ENCODE data around the gene DLK1. TPM values are rescaled to one million over a fixed set of nuclear protein-coding genes. Genes with fewer than 3 reads are reported as not detected.

The DLK1 gene
- polyA plus RNA-seq, 1 of the 3 experiments (the other 2 are of a cell fraction): 1.7 TPM

DNA sequence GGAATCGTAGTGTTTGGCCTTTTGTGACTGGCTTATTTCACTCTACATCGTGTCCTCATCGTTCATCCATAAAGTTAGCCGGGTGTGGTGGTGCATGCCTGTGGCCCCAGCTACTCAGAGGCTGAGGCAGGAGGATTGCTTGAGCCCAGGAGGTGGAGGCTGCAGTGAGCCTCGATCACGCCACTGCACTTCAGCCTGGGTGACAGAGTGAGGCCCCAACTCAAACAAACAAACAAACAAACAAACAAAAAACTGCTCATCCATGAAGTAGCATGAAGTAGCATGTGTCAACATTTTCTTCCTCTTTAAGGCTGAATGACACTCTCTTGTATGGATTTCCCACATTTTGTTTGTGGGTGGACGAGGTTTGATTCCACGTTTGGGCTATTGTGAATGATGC lies 55.3 kb downstream of the DLK1 start:
- POLR2A ChIA-PET: interaction anchor here (1.0 to 4.5 kb wide), 14 partner anchors 8 to 443 kb away, joined by 4 to 77 read pairs (median 6); partner anchors contain the start of gene RTL1
- TF ChIP-seq RAD21 (IDR thresholded peaks at IDR 0.05; ENCODE audit: low read length) (no peak), NRF1 (IDR thresholded peaks at IDR 0.05; ENCODE audit: low read depth, low read length) (no peak), TEAD4 (IDR thresholded peaks at IDR 0.05; ENCODE audit: borderline replicate concordance, insufficient read depth) (no peak), JUND (IDR thresholded peaks at IDR 0.05) (no peak), RFX5 (IDR thresholded peaks at IDR 0.05; ENCODE audit: low read length) (no peak), POLR2AphosphoS5 (IDR thresholded peaks at IDR 0.05; ENCODE audit: low read depth, low read length) (no peak), FOXM1 (IDR thresholded peaks at IDR 0.05; ENCODE audit: low read depth) (no peak), RXRA (IDR thresholded peaks at IDR 0.05; ENCODE audit: borderline replicate concordance, low read depth) (no peak), MXI1 (IDR thresholded peaks at IDR 0.05; ENCODE audit: low read depth, low read length) (no peak), EP300 (IDR thresholded peaks at IDR 0.05; ENCODE audit: borderline replicate concordance in 1 of 2, low read depth in 1 of 2, low read length in 1 of 2) (no peak), FOSL2 (IDR thresholded peaks at IDR 0.05; ENCODE audit: borderline replicate concordance, low read depth) (no peak), GABPA (IDR thresholded peaks at IDR 0.05; ENCODE audit: low read depth) (no peak), SIN3A (IDR thresholded peaks at IDR 0.05; ENCODE audit: borderline replicate concordance, low read depth, low read length) (no peak), GATA2 (CRISPR knock-in tag; IDR thresholded peaks at IDR 0.05) (no peak)
- TF ChIP-seq, protein P1, sequence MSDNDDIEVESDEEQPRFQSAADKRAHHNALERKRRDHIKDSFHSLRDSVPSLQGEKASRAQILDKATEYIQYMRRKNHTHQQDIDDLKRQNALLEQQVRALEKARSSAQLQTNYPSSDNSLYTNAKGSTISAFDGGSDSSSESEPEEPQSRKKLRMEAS (IDR thresholded peaks at IDR 0.05; ENCODE audit: low read depth): no peak
- TF ChIP-seq, protein P2, sequence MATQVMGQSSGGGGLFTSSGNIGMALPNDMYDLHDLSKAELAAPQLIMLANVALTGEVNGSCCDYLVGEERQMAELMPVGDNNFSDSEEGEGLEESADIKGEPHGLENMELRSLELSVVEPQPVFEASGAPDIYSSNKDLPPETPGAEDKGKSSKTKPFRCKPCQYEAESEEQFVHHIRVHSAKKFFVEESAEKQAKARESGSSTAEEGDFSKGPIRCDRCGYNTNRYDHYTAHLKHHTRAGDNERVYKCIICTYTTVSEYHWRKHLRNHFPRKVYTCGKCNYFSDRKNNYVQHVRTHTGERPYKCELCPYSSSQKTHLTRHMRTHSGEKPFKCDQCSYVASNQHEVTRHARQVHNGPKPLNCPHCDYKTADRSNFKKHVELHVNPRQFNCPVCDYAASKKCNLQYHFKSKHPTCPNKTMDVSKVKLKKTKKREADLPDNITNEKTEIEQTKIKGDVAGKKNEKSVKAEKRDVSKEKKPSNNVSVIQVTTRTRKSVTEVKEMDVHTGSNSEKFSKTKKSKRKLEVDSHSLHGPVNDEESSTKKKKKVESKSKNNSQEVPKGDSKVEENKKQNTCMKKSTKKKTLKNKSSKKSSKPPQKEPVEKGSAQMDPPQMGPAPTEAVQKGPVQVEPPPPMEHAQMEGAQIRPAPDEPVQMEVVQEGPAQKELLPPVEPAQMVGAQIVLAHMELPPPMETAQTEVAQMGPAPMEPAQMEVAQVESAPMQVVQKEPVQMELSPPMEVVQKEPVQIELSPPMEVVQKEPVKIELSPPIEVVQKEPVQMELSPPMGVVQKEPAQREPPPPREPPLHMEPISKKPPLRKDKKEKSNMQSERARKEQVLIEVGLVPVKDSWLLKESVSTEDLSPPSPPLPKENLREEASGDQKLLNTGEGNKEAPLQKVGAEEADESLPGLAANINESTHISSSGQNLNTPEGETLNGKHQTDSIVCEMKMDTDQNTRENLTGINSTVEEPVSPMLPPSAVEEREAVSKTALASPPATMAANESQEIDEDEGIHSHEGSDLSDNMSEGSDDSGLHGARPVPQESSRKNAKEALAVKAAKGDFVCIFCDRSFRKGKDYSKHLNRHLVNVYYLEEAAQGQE (IDR thresholded peaks at IDR 0.05; ENCODE audit: low read depth, low read length): no peak
- TF ChIP-seq, protein P3, sequence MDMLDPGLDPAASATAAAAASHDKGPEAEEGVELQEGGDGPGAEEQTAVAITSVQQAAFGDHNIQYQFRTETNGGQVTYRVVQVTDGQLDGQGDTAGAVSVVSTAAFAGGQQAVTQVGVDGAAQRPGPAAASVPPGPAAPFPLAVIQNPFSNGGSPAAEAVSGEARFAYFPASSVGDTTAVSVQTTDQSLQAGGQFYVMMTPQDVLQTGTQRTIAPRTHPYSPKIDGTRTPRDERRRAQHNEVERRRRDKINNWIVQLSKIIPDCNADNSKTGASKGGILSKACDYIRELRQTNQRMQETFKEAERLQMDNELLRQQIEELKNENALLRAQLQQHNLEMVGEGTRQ (IDR thresholded peaks at IDR 0.05; ENCODE audit: borderline replicate concordance, low read depth, low read length): no peak
- TF ChIP-seq, protein P4, sequence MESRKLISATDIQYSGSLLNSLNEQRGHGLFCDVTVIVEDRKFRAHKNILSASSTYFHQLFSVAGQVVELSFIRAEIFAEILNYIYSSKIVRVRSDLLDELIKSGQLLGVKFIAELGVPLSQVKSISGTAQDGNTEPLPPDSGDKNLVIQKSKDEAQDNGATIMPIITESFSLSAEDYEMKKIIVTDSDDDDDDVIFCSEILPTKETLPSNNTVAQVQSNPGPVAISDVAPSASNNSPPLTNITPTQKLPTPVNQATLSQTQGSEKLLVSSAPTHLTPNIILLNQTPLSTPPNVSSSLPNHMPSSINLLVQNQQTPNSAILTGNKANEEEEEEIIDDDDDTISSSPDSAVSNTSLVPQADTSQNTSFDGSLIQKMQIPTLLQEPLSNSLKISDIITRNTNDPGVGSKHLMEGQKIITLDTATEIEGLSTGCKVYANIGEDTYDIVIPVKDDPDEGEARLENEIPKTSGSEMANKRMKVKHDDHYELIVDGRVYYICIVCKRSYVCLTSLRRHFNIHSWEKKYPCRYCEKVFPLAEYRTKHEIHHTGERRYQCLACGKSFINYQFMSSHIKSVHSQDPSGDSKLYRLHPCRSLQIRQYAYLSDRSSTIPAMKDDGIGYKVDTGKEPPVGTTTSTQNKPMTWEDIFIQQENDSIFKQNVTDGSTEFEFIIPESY (IDR thresholded peaks at IDR 0.05; ENCODE audit: borderline replicate concordance, low read depth): no peak
- Histone ChIP-seq H3K9me3 (no peaks in the 10 kb centered on the region), H3K4me1 (ENCODE audit: control insufficient read depth in 1 of 2, insufficient read depth in 2 of 2, low read depth in 1 of 2, low read length in 1 of 2) (peaks cover 0 to 90% of the 10 kb centered on the region in 2 experiments; a peak in 2 of 4 replicates), H2AFZ (ENCODE audit: low read depth) (no peak overlapping the region), H3F3A (replicated peaks; ENCODE audit: insufficient read depth) (no peaks in the 10 kb centered on the region), H4K20me1 (ENCODE audit: insufficient read depth) (no peaks in the 10 kb centered on the region), H3K27ac (ENCODE audit: low read depth in 2 of 2, low read length in 1 of 2) (peak overlapping the region in 1 of 2 experiments; percentile 100; a peak in 2 of 4 replicates), H3K27me3 (ENCODE audit: insufficient read depth) (no peaks in the 10 kb centered on the region), H3K4me3 (ENCODE audit: low read depth in 2 of 2, low read length in 1 of 2) (no peak overlapping the region), H3K36me3 (replicated peaks in 1 of 2; ENCODE audit: control insufficient read depth in 1 of 2, insufficient read depth in 2 of 2, low read length in 1 of 2) (no peaks in the 10 kb centered on the region), H3K79me2 (ENCODE audit: insufficient read depth) (no peaks in the 10 kb centered on the region), H3K9ac (no peak overlapping the region), H3K9me2 (no peaks in the 10 kb centered on the region), H3K4me2 (no peak overlapping the region)
- 50% methylated on average over 8 of the region's 8 CpGs for WGBS (ENCODE audit: low lambda C conversion rate)
- CTCF ChIA-PET: interaction anchor here (0.8 to 3.6 kb wide), 2 partner anchors 306 to 398 kb away, joined by 3 to 21 read pairs; no protein-coding TSS in a partner anchor
- DNase-seq: no peak

Measured in SK-N-SH (cell line).